ENCODE data around the gene MRPS12. TPM values are rescaled to one million over a fixed set of nuclear protein-coding genes. Genes with fewer than 3 reads are reported as not detected.
"Not testable (repeated sequence)": the region's sequence is repeated elsewhere in the genome, so short reads cannot be mapped to it uniquely, and the experiment has no call there.

The MRPS12 gene
- total RNA-seq, 1 experiment from 2014 or later, result 115 TPM

GRCh38 chr19:38966149-38966548, 35.4 kb downstream of the MRPS12 start:
- H3K36me3 ChIP-seq (replicated peaks; ENCODE audit: control insufficient read depth, insufficient read depth, low read length); H3K27me3 ChIP-seq (ENCODE audit: control insufficient read depth, insufficient read depth, low read length); H3K4me3 ChIP-seq (ENCODE audit: insufficient read depth, low read depth, low read length); DNase-seq: not testable (repeated sequence)

GRCh38 chr19:38970664-38971532, 40.2 kb downstream of the MRPS12 start:
- H3K36me3 ChIP-seq (replicated peaks; ENCODE audit: control insufficient read depth, insufficient read depth, low read length), result peaks cover 1% of the 10 kb centered on the region
- H3K4me3 ChIP-seq (ENCODE audit: insufficient read depth, low read depth, low read length), result no peak overlapping the region
- no peaks in the 10 kb centered on the region for H3K27me3 ChIP-seq (ENCODE audit: control insufficient read depth, insufficient read depth, low read length)
- DNase-seq, result no peak

- H3K27me3 ChIP-seq (ENCODE audit: control insufficient read depth, insufficient read depth, low read length), result no peaks in the 10 kb centered on the region
- DNase-seq, result no peak
- H3K36me3 ChIP-seq (replicated peaks; ENCODE audit: control insufficient read depth, insufficient read depth, low read length), result peaks cover 1% of the 10 kb centered on the region
- H3K4me3 ChIP-seq (ENCODE audit: insufficient read depth, low read depth, low read length), result no peak overlapping the region
These were observed 40.9 kb downstream of the MRPS12 start for GRCh38 chr19:38971672-38972071.

- DNase-seq, result no peak
- peak overlapping the region; percentile 91 for H3K4me3 ChIP-seq (ENCODE audit: insufficient read depth, low read depth, low read length)
- no peaks in the 10 kb centered on the region for H3K36me3 ChIP-seq (replicated peaks; ENCODE audit: control insufficient read depth, insufficient read depth, low read length)
- no peaks in the 10 kb centered on the region for H3K27me3 ChIP-seq (ENCODE audit: control insufficient read depth, insufficient read depth, low read length)
These were observed 44.0 kb downstream of the MRPS12 start for GRCh38 chr19:38974624-38975213.

- Histone ChIP-seq H3K36me3 (replicated peaks; ENCODE audit: control insufficient read depth, insufficient read depth, low read length) (no peaks in the 10 kb centered on the region), H3K4me3 (ENCODE audit: insufficient read depth, low read depth, low read length) (peak within 1 kb of the TSS; percentile 91), H3K27me3 (ENCODE audit: control insufficient read depth, insufficient read depth, low read length) (no peaks in the 10 kb centered on the region)
- peak; percentile 91 for DNase-seq
These were observed 44.6 kb downstream of the MRPS12 start, which contains the start of gene FBXO17 for GRCh38 chr19:38975214-38975860. TSS of gene FBXO17 (minus strand) at chr19:38975742. CDS start at chr19:38950319, 25,423 bp downstream.

- Histone ChIP-seq H3K36me3 (replicated peaks; ENCODE audit: control insufficient read depth, insufficient read depth, low read length) (no peaks in the 10 kb centered on the region), H3K27me3 (ENCODE audit: control insufficient read depth, insufficient read depth, low read length) (no peaks in the 10 kb centered on the region), H3K4me3 (ENCODE audit: insufficient read depth, low read depth, low read length) (peak overlapping the region; percentile 91)
- no peak for DNase-seq
These were observed 45.1 kb downstream of the MRPS12 start for GRCh38 chr19:38975861-38976271.

GRCh38 chr19:38977445-38978325, 46.9 kb downstream of the MRPS12 start:
- Histone ChIP-seq H3K36me3 (replicated peaks; ENCODE audit: control insufficient read depth, insufficient read depth, low read length) (no peaks in the 10 kb centered on the region), H3K27me3 (ENCODE audit: control insufficient read depth, insufficient read depth, low read length) (no peaks in the 10 kb centered on the region), H3K4me3 (ENCODE audit: insufficient read depth, low read depth, low read length) (no peak overlapping the region)
- DNase-seq, result no peak

- Histone ChIP-seq H3K27me3 (ENCODE audit: control insufficient read depth, insufficient read depth, low read length) (no peaks in the 10 kb centered on the region), H3K36me3 (replicated peaks; ENCODE audit: control insufficient read depth, insufficient read depth, low read length) (no peaks in the 10 kb centered on the region), H3K4me3 (ENCODE audit: insufficient read depth, low read depth, low read length) (no peak overlapping the region)
- DNase-seq, result no peak
These were observed 47.6 kb downstream of the MRPS12 start for GRCh38 chr19:38978326-38978689.

GRCh38 chr19:38979812-38980211, 49.1 kb downstream of the MRPS12 start:
- no peak overlapping the region for H3K4me3 ChIP-seq (ENCODE audit: insufficient read depth, low read depth, low read length)

GRCh38 chr19:38980583-38981374, 50.0 kb downstream of the MRPS12 start:
- no peak for DNase-seq
- no peak overlapping the region for H3K4me3 ChIP-seq (ENCODE audit: insufficient read depth, low read depth, low read length)
- no peaks in the 10 kb centered on the region for H3K36me3 ChIP-seq (replicated peaks; ENCODE audit: control insufficient read depth, insufficient read depth, low read length)
- H3K27me3 ChIP-seq (ENCODE audit: control insufficient read depth, insufficient read depth, low read length), result no peaks in the 10 kb centered on the region

More at GRCh38 chr19:38979812-38980211, 49.1 kb downstream of the MRPS12 start:
- no peak for DNase-seq
- Histone ChIP-seq H3K36me3 (replicated peaks; ENCODE audit: control insufficient read depth, insufficient read depth, low read length) (no peaks in the 10 kb centered on the region), H3K27me3 (ENCODE audit: control insufficient read depth, insufficient read depth, low read length) (no peaks in the 10 kb centered on the region)

Other genes starting within 250 kb of the MRPS12 start
- gene CAPN12, start 186.5 kb upstream of the MRPS12 start, total RNA-seq (2014; rRNA removed; shearing (Covaris generic)), result 3.0 and 5.4 TPM in 2 replicates
- 0.37 and 1.9 TPM in 2 replicates for gene LGALS7, start 157.4 kb upstream of the MRPS12 start, total RNA-seq (2014; rRNA removed; shearing (Covaris generic))
- not detected in 2 replicates for gene LGALS7B, start 141.7 kb upstream of the MRPS12 start, total RNA-seq (2014; rRNA removed; shearing (Covaris generic))
- not detected in 2 replicates for gene LGALS4, start 118.0 kb upstream of the MRPS12 start, total RNA-seq (2014; rRNA removed; shearing (Covaris generic))
- gene ECH1, start 99.2 kb upstream of the MRPS12 start, total RNA-seq (2014; rRNA removed; shearing (Covaris generic)), result 97.6 and 109 TPM in 2 replicates
- 454 and 591 TPM in 2 replicates for gene HNRNPL, start 81.0 kb upstream of the MRPS12 start, total RNA-seq (2014; rRNA removed; shearing (Covaris generic))
- 34.0 and 40.5 TPM in 2 replicates for gene RINL, start 52.7 kb upstream of the MRPS12 start, total RNA-seq (2014; rRNA removed; shearing (Covaris generic))
- gene SIRT2, start 31.3 kb upstream of the MRPS12 start, total RNA-seq (2014; rRNA removed; shearing (Covaris generic)), result 11.6 and 11.8 TPM in 2 replicates
- 26.0 and 30.6 TPM in 2 replicates for gene NFKBIB, start 31.0 kb upstream of the MRPS12 start, total RNA-seq (2014; rRNA removed; shearing (Covaris generic))
- 0.07 TPM in 1 of 2 replicates, not detected in the other for gene CCER2, start 18.8 kb upstream of the MRPS12 start, total RNA-seq (2014; rRNA removed; shearing (Covaris generic))
- gene SARS2, start 181 bp upstream of the MRPS12 start, total RNA-seq (2014; rRNA removed; shearing (Covaris generic)), result 65.9 and 75.6 TPM in 2 replicates
- gene FBXO17, start 44.8 kb downstream of the MRPS12 start, total RNA-seq (2014; rRNA removed; shearing (Covaris generic)), result 22.2 and 25.3 TPM in 2 replicates
- gene FBXO27, start 101.6 kb downstream of the MRPS12 start, total RNA-seq (2014; rRNA removed; shearing (Covaris generic)), result 4.0 and 5.5 TPM in 2 replicates
- 0.14 TPM in 1 of 2 replicates, not detected in the other for gene ACP7, start 153.4 kb downstream of the MRPS12 start, total RNA-seq (2014; rRNA removed; shearing (Covaris generic))
- gene PAK4, start 194.8 kb downstream of the MRPS12 start, total RNA-seq (2014; rRNA removed; shearing (Covaris generic)), result 14.0 and 15.6 TPM in 2 replicates